GM21390 (cell line): ENCODE measurements around the gene LRRC61.
A peak's percentile ranks its signal among the peaks of the same experiment; 100 is the strongest.
"Not testable (repeated sequence)": the region's sequence is repeated elsewhere in the genome, so short reads cannot be mapped to it uniquely, and the experiment has no call there.

Experiments
- ATAC-seq: cut with Tn5 transposase; IDR thresholded peaks from one replicate; pipeline ENCODE4 v1.9.1; 2021; ENCODE audit not compliant: unreplicated experiment

LRRC61 gene

DNA sequence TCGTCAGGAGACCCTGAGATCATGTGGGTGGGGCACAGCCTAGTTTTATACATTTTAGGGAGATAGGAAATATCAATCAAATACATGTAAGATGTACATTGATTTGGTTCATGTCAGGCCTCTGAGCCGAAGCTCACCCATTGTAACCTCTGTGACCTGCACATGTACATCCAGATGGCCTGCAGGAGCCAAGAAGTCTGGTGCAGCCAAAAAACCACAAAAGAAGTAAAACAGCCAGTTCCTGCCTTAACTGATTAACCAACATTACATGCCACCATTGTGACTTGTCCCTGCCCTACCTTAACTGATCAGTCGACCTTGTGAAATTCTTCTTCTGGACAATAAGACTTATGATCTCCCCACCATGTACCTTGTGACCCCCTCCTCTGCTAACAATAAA is 16.0 kb upstream of the LRRC61 start:
- ATAC-seq, result no peak

DNA sequence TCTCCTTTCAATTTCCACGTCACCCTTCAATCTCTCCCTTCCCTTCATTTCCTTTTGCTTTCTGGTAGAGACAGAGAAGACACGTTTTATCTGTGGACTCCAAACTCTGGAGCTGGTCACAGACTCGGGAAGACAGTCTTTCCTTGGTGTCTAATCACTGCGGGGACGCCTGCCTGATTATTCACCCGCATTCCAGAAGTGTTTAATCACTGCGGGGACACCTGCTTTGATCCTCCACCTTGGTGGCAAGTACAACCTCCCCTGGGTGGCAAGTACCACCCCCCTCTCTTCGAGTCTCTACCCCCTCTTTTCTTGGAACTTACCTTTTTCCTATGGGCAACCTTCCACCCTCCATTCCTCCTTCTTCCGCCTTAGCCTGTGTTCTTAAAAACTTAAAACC is 15.3 kb upstream of the LRRC61 start:
- ATAC-seq, result no peak

DNA sequence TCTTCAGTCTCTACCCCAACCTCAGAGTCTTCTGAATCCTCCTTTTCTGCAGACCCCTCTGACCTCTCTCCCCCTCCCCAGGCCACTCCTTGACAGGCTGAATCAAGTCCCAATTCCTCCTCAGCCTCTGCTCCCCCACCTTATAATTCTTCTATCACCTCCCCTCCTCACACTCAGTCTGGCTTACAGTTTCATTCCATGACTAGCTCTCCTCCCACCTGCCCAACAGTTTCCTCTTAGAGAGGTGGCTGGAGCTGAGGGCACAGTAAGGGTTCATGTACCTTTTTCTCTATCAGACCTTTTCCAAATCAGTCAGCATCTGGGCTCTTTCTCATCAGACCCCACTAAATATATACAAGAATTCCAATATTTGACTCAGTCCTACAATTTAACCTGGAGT is 14.6 kb upstream of the LRRC61 start:
- ATAC-seq, result no peak

DNA sequence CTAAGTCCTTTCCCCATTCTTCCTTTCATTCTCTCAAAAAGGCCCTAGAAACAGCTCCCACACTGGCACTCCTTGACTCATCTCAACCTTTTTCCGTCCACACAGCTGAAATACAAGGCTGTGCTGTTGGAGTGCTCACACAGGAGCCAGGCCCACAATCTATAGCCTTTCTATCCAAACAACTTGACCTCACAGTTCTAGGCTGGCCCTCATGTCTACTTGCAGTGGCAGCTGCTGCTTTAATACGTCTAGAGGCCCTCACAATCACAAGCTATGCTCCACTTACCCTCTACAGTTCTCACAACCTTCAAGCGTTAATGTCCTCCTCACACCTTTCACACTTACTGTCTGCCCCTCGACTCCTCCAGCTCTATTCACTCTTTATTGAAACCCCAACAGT is 12.0 kb upstream of the LRRC61 start:
- ATAC-seq, result no peak

DNA sequence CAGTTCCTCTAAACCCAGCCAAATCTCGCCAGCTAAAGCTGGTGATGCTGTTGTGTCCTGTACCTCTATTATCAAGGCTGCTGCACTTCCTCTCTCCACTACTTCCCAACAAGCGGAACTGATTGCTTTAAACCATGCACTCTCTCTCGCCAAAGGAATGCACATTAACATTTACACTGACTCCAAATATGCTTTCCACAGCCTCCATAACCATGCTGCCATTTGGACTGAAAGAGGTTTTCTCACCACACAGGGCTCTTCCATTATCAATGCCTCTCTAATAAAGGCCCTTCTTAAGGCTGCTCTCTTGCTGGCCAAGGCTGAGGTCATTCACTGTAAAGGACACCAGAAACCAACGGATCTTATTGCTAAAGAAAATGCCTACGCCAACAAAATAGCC is 11.4 kb upstream of the LRRC61 start:
- no peak for ATAC-seq

DNA sequence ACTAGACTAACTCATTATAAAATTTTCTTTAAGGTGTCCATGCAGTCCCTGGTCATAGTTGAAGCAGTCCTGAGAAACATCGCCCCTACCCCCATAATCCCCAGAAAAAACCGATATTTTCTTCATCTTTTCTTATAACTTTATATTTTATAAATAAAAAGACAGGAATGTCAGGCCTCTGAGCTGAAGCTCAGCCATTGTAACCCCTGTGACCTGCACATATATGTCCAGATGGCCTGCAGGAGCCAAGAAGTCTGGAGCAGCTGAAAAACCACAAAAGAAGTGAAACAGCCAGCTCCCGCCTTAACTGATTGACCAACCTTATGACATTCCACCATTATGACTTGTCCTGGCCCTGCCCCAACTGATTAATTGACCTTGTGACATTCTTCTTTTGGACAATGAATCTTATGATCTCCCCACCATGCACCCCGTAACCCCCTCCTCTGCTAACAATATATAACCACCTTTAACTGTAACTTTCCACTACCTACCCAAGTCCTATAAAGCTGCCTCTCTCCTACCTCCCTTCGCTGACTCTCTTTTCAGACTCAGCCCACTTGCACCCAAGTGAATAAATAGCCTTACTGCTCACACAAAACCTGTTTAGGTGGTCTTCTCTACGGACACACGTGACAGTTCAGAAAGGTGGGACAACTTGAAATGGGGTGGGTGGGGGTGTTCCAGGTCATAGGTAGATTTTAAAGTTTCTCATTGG is 10.3 kb upstream of the LRRC61 start:
- not testable (repeated sequence) for ATAC-seq

DNA sequence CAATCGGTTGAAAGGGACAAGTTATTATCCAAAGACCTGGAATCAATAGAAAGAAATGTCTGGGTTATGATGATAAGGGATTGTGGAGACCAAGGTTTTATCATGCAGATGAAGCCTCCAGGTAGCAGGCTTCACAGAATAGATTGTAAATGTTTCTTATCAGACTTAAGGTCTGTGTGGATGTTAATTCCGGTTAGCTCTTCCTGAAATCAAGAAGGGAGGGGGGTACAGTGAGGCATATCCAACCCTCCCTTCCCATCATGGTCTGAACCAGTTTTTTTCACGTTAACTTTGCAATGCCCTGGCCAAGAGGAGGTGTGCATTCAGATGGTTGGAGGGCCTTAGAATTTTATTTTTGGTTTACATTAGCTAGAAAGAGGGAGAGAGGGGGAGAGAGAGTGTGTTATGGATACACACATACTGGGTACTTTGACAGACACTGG is 9.8 kb upstream of the LRRC61 start:
- no peak for ATAC-seq

DNA sequence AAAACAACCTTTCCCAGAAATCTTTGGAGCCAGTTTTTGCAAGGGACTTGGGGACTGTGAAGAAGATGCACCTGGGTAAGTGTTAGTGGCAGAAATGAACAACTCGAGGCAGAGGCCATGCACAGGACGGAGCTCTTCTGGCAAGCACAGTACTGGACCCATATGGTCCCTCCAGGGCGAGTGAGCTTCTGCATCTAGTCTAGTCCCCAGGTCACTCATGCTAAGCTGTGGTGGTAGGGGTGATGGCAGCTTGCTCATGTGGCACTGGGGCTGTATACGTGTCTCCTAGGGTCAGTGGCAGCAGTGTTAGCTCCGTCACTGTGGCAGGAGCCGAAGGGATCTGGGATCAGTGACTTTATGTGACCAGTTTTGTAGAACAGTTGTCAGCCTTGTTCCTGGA is 9.3 kb upstream of the LRRC61 start:
- no peak for ATAC-seq

DNA sequence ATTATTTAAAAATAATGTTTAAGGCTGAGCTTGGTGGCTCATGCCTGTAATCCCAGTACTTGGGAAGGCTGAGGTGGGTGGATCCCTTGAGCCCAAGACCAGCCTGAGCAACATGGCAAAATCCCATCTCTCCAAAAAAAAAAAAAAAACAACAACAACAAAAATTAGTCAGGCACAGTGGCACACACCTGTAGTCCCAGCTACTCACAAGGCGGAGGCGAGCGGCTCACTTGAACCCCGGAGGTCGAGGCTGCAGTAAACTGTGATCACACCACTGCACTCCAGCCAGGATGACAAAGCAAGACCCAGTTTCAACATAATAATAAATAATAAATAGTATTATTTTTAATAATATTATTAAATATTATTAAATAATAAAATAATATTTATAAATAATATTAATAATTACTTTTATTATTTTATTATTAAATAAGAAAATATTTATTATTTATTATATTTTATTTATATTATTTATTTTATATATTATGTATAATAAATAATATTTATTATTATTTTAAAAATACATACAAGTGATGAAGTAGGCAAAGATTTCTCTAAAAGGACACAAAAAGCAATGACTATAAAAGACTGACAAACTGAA is 8.4 kb upstream of the LRRC61 start:
- ATAC-seq, result no peak

DNA sequence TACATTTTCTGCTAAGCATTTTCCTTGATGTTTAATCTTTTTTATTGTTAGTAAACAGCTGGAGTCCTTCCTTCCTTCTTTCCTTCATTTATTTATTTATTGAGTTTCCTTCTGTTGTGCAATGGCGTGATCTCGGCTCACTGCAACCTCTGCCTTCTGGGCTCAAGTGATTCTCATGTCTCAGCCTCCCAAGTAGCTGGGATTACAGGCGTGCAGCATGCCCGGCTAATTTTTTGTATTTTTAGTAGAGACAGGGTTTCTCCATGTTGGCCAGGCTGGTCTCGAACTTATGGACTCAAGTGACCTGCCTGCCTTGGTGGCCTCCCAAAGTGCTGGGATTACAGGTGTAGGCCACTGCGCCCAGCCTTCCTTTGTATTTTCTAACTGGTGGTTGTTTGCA is 6.2 kb upstream of the LRRC61 start:
- not testable (repeated sequence) for ATAC-seq

DNA sequence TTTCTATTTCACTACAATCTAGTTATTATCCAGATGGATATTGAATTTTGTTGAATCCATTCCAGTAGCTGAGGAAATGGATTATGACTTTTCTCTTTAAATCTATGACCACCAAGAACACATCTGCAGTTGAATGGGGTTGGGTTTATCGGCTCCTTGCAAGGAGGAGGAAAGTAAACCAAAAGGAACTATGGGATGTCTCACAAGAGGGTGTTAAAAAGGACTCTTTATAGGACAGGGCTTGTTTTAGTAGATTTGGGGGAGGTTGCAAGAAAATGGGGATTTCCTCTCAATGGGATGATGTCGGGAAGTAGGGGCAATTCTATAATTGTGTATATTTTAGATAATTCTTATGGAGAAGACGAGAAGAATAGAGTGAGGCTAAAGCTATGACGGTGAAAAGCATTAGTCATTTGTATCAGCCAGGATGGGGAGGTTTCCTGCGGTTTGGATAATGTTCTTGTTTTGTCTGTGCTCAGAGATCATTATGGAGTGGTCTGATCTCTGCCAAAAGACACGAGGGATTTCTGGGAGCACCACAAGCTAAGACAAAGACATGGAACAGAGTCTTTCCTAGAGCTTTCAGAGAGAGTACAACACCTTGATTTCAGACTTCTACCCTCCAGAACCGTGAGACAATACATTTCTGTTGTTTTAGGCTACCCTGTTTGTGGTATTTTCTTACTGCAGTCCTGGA is 5.3 kb upstream of the LRRC61 start:
- ATAC-seq, result no peak

DNA sequence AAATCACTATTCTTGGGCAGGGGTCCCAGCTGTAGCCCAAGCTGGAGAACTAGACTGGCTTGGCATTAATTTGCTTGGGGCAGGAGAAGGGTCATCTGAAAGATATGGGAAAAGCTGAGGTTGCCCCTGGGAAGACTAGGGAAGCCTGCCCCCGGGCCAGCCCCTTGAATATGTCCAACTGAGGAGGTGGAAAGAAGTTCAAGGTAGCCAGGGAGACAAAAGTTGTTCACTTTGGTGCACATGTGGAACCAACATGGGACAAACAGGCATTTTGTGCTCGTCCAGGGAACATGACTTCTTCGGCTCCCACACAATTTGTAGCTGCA is 1.4 kb upstream of the LRRC61 start:
- no peak for ATAC-seq

DNA sequence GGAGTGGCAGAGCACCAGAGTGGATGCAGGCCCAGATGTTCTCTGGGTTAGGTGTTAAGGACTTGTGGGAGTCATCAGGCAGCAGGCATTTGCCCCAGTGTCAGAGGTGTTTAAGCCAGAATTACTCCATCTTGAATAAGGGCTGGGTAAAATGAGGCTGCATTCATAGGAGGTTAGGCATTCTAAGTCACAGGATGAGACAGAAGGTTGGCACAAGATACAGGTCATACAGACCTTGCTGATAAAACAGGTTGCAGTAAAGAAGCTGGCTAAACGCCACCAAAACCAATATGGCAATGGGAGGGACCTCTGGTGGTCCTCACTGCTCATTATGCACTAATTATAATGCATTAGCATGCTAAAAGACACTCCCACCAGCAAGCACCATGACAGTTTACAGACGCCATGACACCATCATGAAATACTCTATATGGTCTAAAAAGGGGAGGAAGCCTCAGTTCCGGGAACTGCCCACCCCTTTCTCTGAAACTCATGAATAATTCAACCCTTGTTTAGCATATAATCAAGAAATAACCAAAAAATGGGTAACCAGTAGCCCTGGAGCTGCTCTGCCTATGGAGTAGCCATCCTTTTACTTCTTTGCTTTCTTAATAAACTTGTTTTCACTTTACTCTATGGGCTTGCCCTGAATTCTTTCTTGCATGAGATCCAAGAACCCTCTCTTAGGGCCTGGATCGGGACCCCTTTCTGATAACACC is 882 bp upstream of the LRRC61 start:
- peak; percentile 39 for ATAC-seq

DNA sequence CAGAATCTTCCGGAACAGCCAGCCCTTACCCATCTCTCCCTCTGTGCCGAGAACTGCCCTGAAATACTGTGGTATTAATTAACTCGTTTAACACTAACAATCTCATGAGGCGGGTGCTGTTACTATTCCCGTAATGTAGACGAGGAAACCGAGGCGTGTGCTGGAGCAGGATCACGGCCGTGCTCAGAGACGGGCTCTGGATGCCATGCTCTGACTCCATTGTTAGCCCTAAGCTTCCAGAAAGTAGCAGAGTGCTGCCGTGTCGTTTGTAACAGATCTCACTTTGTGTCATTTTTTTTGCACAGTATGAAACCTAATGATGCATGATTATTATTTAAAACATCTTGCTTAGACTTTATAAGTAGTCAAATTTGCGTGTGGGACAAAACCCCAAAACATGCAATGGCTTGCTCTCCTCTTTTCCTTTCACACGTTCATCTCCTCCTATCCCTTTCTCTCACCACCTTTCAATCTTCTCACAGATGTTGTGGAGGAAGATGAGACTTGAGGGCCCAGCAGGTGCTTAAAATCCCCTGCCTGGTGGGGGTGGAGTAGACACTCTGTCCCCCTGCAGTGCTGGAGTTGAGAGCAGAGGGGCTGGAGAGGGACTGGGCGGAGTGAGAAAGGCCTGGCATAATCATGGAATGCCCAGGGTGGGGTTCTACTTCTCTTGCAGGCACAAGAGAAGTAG is 672 bp downstream of the LRRC61 start:
- no peak for ATAC-seq

DNA sequence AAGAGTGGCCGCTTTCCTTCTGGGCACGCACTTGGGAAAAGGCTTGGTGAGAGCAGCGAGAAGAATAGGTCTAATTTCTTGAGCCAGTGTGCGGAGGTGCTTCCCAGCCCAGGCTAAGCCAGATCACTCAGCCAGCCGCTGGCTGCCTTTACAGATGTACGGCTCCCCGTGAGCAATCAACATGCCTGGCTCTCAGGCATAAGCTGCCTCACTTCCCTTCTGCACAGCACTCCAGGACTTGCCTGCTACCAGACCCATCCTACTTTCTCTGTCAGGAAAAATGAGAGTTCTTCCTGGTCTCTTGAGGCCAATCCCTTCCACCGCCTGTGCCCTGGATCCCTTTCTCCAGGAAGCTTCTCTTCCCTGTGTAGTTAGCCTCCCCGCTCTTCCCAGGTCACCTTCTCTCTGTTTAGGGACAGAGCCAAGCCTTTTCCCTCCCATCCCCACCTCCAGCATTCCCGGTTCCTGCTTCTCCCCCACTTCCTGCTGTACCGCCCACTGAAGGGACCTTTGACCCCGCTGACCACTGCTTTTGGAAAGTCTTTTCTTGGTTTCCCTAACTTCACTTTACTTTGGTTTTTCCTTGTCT is 1.3 kb downstream of the LRRC61 start:
- no peak for ATAC-seq

DNA sequence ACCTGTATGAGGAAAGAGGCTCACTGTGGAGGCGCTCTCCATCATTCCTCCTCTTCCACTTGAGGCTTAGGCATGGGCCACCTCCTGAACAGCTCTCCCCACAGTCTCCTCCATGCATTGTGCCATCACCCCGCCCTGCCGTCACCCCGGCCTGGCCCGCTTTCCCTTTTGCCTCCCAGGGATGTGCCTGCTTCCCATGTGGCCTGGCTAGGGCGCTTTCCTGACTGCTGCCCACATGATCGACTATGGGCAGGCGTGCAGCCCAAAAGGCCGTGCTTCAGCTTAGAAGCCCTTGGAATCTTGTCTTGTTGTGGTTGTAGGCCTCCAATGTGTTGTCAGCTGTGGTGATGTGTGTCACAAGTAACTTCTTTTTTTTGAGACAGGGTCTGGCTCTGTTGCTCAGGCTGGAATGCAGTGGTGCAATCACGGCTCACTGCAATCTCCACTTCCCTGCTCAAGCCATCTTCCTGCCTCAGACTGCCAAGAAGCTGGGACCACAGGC is 2.0 kb downstream of the LRRC61 start:
- no peak for ATAC-seq

DNA sequence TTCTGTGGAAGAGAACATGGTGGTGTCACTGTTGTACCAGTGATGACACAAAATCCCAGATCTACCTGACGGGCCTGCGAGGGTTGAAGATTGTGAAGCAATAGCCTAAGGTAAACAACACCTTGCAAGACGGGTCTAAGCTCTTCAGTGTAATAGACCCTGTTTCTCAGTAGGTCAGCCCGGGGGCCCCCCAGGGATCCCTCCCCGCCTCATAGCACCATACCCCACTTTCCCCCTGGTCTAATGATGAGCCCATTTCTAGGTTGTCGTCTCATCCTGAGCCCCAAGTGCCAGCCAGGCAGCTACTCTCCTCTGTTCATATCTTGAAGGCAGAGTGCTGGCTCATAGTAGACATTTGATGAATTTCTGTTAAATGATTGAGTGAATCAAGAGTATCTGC is 2.7 kb downstream of the LRRC61 start:
- no peak for ATAC-seq

DNA sequence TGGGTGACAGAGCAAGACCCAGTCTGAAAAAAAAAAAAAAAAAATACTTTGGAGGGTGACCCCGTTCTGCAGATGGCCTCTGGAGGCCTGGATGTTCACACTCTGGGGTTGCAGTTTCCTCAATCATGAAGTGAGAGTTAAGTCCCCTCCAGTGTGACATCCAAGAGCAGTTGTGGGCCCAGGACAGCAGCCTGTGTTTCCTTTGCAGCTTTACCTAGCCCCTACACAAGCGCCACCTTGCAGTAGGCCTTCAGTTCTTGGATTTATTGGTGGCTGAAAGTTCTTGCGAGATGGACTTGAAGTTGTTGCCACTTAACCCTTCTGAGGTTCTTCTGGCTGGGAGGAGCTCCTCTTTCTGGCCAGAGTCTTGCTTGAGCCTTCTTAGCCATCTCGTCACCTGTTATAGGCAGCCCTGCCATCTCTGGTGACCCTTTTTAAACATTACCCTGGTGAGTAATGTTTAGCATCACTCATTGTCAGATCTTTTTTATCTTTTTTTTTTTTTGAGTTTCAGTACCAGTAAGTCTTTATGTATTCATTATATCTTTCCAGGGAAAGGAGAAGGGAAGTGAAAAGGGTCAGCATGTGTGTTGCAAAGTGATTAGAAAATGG is 3.6 kb downstream of the LRRC61 start:
- no peak for ATAC-seq

DNA sequence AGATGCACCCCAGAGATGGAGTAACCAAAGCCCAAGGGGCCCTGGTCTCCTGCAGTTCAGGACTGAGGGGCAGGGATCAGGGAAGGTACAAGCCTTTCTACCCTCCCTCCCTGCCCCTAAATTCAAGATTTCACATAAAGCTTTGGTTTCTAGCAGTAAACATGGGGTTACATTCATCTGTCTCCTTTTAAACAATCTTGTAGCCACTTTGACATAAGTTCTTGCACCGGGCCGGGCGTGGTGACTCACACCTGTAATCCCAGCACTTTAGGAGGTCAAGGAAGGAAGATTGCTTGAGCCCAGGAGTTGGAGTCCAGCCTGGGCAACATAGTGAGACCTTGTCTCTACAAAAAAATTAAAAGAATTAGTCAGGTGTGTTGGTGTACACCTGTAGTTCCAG is 4.2 kb downstream of the LRRC61 start:
- no peak for ATAC-seq
